HG03457 (cell line): ENCODE data around the gene KLHL2.
"Not testable (repeated sequence)": the region's sequence is repeated elsewhere in the genome, so short reads cannot be mapped to it uniquely, and the experiment has no call there.

ENCODE experiments used
- ATAC-seq: cut with Tn5 transposase; IDR thresholded peaks from one replicate; pipeline ENCODE4 v1.9.1; 2021; ENCODE audit warnings: moderate number of reproducible peaks; ENCODE audit not compliant: unreplicated experiment

KLHL2 gene

DNA sequence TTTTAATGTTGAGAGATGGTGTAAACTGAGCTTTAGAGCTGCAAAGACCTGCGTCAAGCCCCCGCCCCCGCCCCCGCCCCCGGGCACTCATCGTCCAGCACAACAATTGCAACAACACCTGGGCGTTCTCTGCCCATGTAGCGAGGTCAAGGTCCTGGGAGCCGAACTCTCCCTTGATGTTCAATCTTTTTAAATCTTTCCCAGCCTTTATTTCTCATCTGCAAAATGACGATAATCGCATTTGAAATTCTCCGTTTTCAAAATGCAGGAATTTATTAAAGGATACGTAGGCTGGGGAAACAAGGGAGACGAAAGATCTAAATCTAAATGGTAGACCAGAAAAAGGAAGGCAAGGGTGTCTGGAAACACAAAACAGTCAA lies 119.5 kb downstream of the KLHL2 start:
- no peak for ATAC-seq

DNA sequence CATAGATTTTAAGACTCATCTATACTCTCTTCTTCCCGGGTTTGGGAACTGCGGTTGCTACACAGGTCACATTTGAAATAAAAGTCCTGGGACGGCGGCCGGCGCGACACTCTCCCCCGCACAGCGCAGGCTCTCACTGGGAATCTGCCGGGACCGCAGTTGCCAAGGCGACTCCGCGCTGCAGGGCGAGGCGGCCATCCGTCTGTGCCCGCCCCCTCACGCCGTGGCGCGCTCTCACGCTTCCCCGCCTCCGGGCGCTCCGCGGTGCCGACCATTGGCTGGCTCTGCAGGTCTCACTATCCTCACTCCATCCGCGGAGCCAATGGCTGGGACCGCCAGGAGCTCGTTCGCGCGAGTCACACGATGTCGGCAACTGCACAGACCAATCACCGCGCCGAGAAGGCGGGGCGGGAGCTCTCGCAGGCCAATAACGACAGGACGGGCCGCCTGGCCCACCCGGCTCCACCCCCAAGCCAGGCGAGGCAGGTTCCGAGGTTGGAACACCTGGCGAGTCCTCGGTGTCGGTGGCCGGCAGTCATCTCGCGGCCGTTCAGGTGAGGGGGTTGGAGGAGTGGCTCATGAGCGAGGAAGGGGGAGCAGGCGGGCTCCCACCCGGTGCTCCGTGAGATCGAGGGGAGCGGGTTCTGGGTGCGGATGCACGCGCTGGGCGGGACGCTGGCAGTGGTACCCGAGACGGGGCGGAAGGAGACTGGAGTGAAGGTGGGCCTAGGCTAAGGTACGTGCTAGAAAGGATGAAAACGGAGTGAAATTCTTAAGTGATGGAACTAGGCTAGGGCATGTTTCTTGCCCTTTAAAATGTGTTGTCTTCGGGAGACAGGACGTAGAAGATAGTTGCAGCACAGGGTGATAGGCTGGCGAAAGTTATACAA lies 120.1 kb downstream of the KLHL2 start, which contains the start of gene MSMO1:
MSMO1 (plus strand) TSS at position 459 of the 890 bp plus-strand sequence. CDS start 5,702 bp downstream, outside the sequence.
- peak; percentile 99 for ATAC-seq

DNA sequence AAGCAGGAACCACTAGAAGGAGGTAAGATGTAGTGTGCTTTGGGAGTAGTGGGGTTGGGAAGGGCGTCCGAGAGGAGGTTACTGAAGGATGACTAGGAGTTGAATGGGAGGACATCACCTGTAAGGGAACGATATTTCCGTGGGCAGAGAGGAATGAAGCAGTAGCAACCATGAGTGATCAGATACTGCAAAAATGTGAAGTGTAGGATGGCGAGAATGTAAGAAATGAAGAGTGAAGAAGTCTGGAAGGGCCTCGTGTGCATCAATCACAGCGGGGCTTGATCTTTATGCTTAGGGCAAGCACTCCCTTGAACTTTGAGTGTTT lies 120.7 kb downstream of the KLHL2 start:
- no peak for ATAC-seq

DNA sequence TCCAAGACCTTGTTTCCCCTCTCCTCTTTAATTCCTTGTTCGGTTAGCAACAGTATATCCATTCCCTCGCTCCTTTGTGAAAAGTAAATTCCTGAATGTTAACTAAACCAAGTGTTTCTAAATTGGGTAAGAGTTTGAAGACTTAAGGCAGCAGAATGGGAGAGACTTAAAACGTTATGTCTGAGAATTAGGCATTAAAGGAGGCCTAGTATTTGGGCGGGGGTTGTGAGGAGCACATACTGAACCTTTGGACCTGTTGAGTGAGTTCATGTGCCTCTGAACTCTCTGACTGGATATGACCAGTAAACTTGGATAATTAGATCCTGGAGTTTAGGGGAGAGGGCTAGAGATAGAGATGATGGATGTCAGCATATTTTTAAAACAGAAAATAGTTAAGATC lies 121.3 kb downstream of the KLHL2 start:
- ATAC-seq: no peak

DNA sequence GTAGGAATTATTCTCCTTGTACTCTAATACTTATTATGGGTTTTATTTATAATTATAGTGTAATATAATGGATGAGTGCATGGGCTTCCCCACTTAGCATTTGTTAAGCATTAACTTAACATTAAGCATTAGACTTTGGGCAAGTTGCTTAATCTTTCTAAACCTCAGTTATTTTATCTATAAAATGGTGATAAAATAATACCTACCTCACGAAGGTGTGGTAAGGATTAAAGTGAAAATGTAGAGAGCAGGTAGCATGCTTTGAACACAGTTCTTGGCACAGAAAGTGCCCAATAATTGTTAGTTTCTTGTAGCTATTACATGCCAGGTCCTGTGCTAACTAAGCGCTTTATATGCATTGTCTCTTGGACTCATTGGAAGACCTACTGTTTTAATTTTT lies 122.7 kb downstream of the KLHL2 start:
- ATAC-seq: no peak

DNA sequence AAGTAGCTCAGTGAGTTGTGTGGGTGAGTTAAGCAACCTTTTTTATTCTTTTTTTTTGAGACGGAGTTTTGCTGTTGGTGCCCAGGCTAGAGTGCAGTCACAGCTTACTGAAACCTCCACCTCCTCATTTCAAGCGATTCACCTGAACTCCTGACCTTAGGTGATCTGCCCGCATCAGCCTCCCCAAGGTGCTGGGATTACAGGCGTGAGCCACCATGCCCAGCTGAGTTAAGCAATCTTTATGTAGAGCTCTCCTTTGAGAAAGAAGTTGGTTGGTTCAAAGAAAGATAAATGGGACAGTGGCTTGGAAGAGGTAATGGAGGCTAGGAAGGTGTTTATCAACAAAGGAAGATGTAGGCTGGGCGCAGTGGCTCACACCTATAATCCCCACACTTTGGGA lies 123.3 kb downstream of the KLHL2 start:
- ATAC-seq: no peak

DNA sequence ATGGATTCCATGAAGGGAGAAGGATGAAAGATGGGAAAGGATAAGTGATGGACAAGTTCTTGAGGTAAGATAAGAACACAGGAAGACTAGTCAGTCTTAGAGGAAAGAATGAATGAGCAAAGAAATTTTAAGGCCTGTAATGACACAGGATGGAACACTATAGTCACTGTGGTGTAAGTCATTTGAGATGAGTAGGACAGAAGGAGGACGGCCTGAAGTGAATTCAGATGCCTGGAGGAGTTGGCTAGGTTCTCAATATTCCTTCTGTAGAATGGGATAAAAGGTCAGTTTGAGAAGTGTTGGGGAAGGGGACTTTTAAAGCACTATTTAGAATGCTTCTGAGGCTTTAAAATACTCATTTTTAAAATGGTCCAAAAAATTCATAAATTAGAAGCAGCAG lies 124.0 kb downstream of the KLHL2 start:
- ATAC-seq: no peak

DNA sequence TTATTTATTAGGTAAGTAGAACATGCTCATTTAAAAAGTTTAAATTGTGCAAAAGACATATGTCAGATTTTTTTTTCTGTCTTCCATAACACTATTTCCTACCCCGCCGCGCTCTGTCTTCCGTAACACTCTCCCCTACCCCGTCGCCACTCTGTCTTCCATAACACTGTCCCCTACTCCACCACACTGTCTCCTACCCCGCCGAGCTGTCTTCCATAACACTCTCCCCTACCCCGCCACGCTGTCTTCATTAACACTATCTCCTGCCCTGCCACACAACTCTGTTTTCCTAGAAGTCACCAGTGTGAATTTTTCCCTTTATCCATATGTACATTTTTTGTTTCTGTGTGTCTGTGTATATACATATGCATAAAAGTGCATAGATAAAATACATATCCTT lies 124.5 kb downstream of the KLHL2 start:
- no peak for ATAC-seq

DNA sequence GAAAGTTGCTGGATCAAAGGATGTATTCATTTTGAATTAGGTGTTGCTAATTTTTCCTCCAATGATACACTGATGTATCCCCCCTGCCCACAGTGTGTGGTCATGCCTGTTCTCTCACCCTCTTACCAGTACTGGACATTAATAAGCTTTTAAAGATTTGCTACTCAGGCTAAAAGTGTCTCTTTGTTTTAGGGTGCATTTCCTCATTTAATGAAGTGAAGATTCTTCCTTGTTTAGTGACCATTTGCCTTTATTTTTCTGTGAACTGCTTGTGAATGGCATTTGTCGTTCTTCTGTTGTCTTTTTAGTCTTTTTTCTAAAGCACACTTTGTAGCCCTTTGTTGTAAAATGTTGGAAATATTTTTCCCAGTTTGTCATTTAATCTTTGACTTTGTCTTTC lies 125.1 kb downstream of the KLHL2 start:
- ATAC-seq: no peak

DNA sequence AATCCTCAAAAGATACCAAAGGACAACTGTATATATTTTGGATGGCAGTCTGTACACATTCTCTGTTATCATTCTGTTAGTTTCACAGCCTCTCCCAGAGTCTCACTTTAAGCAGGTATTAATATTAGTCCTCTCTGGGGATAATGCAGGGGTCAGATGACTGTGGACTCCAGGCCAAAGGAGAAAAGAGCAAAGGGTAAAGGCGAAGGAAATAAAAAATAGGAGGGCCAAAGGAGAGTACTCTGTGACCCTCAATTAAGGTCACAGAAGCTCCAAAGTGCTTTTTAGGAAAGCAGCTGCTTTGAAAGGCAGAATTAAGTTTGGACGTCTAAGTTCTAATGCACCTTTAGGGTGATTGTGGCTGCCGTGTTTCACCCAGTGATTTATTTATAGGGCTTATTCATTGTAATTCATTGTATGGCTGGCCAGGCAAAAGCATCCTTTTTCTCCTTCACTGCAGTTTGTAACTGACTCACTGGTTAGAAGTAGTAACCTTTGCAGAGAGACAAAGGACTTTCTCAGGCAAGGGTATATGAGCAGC lies 127.9 kb downstream of the KLHL2 start:
- no peak for ATAC-seq

DNA sequence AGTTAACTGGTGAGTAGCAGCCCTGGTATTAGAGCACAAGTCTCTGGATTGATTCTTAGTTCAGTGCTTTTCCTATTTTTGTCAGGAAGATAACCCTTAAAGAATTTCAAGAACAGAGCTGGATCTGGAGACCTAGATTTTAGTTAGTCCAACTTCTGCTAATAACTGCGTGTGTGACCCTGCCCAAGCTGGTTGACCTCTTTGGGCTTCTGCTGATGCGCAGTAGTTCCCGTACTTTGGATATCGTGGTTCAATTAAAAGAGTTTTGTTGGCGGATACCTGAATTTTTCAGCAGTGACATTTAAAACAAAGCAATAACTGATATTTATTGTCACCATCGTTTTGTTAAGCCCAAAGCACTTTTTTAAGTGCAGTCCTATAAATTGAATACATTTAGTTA lies 129.4 kb downstream of the KLHL2 start:
- ATAC-seq: no peak

DNA sequence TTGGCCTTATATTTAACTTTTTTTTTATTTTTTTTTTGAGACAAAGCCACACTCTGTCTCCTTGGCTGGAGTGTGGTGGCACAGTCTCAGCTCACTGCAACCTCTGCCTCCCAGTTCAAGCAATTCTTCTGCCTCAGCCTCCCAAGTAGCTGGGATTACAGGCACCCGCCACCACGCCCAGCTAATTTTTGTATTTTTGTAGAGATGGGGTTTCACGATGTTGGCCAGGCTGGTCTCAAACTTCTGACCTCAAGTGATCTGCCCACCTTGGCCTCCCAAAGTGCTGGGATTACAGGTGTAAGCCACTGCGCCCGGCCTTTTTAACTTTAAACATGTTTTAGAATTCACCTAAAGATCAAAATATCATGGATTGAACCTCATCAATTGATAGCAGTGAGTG lies 135.0 kb downstream of the KLHL2 start:
- ATAC-seq: not testable (repeated sequence)

DNA sequence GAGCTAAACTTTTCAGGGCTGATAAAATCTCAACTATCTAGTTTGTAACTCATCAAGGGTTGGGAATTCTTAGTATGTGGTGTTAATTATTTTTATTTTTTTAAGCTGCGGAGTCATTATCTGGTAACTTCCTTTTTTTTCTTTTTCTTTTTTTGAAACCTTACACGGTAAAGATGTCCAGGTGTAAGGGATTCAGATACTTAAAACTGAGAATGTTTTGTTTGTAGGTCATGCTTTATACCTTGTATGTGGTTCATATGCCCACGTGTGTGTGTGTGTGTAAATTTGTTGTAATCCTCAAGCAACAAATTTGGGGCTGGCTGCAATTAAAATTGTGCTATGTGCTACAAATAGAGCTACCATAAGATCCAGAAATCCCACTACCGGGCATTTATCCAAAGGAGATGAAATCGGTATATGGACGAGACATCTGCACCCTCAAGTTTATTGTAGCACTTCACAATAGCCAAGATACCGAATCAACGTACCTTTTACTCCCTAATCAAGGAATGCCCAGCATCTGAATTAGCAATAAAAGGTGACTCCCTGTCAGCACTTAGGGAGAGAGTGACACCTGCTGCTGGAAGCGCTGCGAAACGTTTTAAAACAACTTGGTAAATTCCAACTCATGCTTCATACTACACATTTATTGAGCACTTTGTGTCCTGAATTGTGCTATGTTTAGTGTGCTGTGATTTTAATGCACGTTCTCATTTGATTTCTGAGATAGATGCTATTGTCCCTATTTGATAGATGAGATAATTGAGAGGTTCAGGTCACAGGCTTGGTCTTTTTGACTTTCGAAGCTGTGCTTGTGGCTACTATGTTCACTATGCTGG lies 136.2 kb downstream of the KLHL2 start:
- ATAC-seq: no peak

DNA sequence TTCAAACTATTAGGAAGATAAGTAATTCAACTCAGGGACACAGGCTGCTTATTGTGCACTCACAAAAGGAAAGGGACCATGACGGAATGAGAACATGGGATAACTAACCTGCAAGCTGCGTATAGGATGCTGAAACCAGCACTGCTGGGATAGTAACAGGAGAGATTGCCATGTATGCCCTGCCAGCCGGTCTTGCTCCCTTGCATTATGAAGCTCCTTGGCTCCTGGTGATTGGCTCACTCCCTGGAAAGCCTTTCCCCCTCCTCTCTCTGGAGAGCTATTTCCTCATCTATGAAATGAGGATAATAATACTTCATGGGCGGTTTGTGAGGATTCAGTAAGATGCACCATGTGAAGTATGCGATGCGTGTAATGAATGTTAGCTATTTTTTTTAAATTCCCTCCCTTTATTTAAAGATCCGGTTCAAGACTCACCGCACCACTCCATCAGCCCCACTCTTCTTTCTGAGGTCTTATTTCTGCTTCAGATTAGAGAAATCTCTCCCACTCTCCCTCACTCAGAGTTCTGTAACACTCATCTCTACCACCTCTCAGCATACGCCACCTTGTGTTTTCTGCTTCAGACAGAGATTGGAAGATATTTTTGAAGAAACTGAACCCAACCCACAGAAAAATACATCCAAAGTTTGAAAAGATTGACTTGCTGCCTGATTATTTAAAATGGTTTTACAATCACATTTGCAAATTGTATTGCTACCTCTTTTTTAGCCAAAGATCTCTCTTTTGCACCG lies 138.5 kb downstream of the KLHL2 start:
- ATAC-seq: no peak

DNA sequence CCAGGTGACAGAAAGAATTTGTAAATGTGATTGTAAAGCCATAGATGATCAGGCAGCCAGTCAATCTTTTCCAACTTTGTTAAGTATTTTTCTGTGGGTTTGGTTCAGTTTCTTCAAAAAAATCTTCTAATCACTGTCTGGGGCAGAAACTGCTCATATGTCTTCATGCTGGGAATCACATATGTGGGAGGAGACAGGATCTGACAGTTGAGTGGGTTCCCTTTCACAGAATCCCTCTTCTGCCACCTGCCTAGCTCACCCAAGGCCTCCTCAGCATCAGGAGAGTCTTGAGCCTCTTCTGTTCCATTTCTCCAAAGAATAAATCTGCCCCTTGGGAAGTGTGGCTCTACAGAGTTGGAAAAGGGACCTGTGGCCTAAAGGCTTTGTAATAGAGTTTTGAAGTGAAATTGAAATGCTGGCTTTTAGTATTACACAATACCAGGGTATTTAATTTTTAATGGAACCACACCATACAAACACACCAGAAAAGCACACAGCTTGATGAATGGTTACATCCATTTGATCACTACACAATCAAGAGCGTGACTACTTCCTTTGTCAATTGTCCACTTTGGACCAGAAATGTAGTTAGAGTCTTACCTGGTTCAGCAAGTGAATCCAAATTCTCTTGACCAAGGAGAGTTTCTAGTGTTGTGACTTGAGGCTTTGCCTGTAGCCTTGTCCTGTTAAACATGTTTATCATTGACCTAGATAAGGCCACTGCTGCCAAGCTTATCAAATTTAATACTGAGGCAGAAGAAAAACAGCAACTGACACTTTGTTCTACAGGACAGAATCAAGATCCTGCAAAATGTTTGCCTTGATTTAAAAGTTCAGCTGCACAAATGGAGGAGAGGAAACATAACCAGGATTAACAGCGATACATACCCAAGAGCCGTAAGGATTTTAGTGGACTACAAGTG lies 140.5 kb downstream of the KLHL2 start:
- ATAC-seq: no peak

DNA sequence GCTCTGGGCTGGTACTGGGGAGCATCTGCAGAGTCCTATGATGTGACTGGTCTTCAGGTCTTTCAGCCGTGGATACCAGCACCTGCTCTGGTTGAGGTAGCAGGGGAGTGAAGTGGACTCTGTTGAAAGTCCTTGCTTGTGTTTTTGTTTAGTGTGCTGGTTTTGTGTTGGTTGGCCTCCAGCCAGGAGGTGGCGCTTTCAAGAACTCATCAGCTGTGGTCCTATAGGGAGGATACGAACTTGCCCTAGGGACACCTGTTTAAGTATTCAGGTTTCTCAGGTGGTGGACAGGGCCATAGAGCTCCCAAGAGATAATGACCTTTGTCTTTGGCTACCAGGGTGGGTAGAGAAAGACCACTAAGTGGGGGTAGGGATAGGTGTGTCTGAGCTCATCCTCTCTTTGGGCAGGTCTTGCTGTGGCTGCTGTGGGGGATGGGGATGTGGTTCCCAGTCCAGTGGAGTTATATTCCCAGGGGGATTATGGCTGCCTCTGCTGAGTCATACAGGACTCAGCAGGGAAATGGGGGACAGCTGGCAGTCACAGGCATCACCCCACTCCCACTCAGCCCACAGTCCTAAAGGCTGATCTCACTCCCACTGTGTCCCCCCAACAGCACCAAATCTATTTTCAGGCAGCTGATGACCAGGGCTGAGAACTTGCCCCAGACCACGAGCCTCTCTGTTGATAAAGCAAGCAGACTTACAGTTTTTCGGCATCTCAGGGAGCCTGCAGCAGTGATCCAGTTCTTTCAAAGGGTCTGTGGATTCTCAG lies 144.2 kb downstream of the KLHL2 start:
- no peak for ATAC-seq

DNA sequence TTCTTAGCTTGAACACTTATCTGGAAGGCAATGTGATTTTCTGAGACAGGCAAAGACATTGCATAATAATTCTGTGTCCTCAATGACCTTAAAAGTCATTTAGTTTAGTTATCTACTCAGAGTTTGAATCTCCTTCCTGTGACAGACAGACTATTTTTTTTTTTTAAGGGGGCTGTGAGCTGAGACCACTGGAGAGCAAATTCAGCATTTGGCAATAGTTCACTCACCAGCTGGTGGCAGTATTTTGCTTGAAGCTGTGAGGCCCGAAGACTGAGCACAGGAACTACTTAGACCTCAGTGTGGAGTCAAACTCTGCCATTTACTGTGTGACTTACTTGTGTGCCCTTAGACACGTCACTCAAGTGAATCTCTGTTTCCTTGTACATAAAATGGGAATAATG lies 148.5 kb downstream of the KLHL2 start:
- ATAC-seq: no peak

DNA sequence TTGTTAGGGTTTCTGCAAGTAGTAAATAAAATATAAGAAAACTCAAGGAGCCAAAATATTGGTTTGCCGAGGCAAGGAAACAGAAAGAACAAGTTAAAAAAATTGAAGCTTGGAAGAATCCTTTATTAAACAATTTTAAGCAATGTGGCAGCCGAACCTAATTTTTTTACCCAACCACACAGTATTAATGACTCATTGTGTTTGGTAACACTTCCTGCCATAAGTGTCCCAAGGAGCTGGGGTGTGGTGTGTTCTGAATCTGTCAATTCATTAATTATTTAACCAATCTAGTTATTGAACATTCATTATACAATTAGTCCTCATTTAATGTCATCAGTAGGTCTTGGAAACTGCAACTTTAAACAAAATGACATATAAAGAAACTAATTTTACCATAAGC lies 152.1 kb downstream of the KLHL2 start:
- no peak for ATAC-seq

DNA sequence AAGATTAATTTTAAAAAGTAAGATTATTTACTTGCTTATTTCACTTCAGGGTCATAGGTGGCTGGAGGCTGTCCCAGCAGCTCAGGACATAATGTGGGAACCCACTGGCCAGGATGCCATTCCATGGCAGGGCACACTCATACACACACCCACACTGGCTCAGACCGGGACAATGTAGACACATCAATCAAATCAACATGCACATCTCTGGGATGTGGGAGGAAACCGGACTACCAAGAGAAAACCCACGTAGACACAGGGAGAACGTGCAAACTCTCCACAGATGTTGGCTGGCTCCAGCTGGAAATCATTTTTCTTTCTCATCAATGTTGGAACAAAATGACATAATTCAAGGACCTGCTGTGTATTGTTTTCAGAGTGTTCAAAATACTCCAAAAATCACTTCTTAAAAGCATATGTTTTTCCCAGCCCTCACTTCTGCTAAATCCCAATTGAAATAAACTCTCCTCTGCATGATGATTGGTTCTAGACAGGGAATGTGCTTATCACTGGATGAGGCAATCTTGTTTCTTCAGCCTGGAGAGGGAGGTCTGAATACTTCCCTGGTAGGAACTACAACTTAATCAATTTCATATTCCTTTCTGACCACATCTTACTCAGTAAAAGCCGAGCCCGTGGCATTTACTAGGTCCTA lies 152.8 kb downstream of the KLHL2 start:
- no peak for ATAC-seq
